NCI-H82 (cell line): ENCODE measurements around the gene FYN.
"Not testable (repeated sequence)": the region's sequence is repeated elsewhere in the genome, so short reads cannot be mapped to it uniquely, and the experiment has no call there.

Experiments used
- DNase-seq: peaks from one replicate; lab custom pipeline; 2025; lab: John Stamatoyannopoulos, UW

FYN gene

GRCh38 chr6:111680811-111681609 lies 192.2 kb downstream of the FYN start:
- not testable (repeated sequence) for DNase-seq

GRCh38 chr6:111680015-111680712 lies 193.1 kb downstream of the FYN start:
- no peak for DNase-seq

- DNase-seq = no peak
Measured at GRCh38 chr6:111679126-111679858, 194.0 kb downstream of the FYN start.

GRCh38 chr6:111677249-111677990 lies 195.8 kb downstream of the FYN start:
- no peak for DNase-seq

GRCh38 chr6:111676383-111676782 lies 196.9 kb downstream of the FYN start:
- peak; percentile 40 for DNase-seq

- DNase-seq = peak; percentile 22
Measured at GRCh38 chr6:111674883-111675282, 198.4 kb downstream of the FYN start.

GRCh38 chr6:111674413-111674812 lies 198.8 kb downstream of the FYN start:
- DNase-seq = no peak

GRCh38 chr6:111673937-111674336 lies 199.3 kb downstream of the FYN start:
- DNase-seq = peak; percentile 90

GRCh38 chr6:111673532-111673931 lies 199.7 kb downstream of the FYN start:
- DNase-seq = peak; percentile 90

- peak; percentile 81 for DNase-seq
Measured at GRCh38 chr6:111672761-111673450, 200.3 kb downstream of the FYN start.

- DNase-seq = no peak
Measured at GRCh38 chr6:111669326-111669725, 203.9 kb downstream of the FYN start.

GRCh38 chr6:111668410-111668809 lies 204.8 kb downstream of the FYN start:
- DNase-seq = no peak

- no peak for DNase-seq
Measured at GRCh38 chr6:111667931-111668330, 205.3 kb downstream of the FYN start.

GRCh38 chr6:111666847-111667246 lies 206.4 kb downstream of the FYN start:
- no peak for DNase-seq

GRCh38 chr6:111664565-111665030 lies 208.7 kb downstream of the FYN start:
- no peak for DNase-seq

- DNase-seq = peak; percentile 94
Measured at GRCh38 chr6:111663692-111664564, 209.3 kb downstream of the FYN start.

- peak; percentile 51 for DNase-seq
Measured at GRCh38 chr6:111662794-111663593, 210.3 kb downstream of the FYN start.

GRCh38 chr6:111662072-111662793 lies 211.0 kb downstream of the FYN start:
- no peak for DNase-seq
